MCF 10A (cell line): Measurements from ENCODE around the gene SIX1. TPM values are rescaled to one million over a fixed set of nuclear protein-coding genes. Genes with fewer than 3 reads are reported as not detected.

Source experiments
- BruUV-seq: library from RNA; stranded (reverse); fragments of 400-500 nt; replicated peaks from 2 replicates; lab custom pipeline; 2021; lab: Mats Ljungman, UMichigan
- CTCF ChIA-PET: fragments of 300-600 bp; sonication (Branson Sonifier 250); formaldehyde crosslinking; extraction: SDS; loops from one replicate; lab custom pipeline; 2021; ENCODE audit warnings: antibody characterized with exemption, inconsistent platforms; lab: Yijun Ruan, JAX
- POLR2A ChIA-PET: fragments of 300-600, 350-650 bp; sonication (Branson Sonifier 250); formaldehyde crosslinking; extraction: SDS; loops from one replicate; lab custom pipeline; 2020; ENCODE audit warnings: antibody characterized with exemption, inconsistent platforms; lab: Yijun Ruan, JAX
- DNase-seq: peaks from one replicate; pipeline ENCODE4 v3.0.0-alpha.2; 2018; ENCODE audit not compliant: unreplicated experiment
- H3K27ac Mint-ChIP-seq: one replicate; pipeline ENCODE4 v1.8.0; 2022; ENCODE audit warnings: mild to moderate bottlenecking, low read depth, mixed read lengths; ENCODE audit not compliant: unreplicated experiment
- H3K27me3 Mint-ChIP-seq: one replicate; pipeline ENCODE4 v1.8.0; 2022; ENCODE audit warnings: mixed read lengths; ENCODE audit not compliant: insufficient read depth, unreplicated experiment
- H3K36me3 Mint-ChIP-seq: one replicate; pipeline ENCODE4 v1.8.0; 2022; ENCODE audit warnings: mild to moderate bottlenecking, moderate library complexity, mixed read lengths; ENCODE audit not compliant: insufficient read depth, unreplicated experiment
- H3K4me1 Mint-ChIP-seq: one replicate; pipeline ENCODE4 v1.8.0; 2022; ENCODE audit warnings: mixed read lengths; ENCODE audit not compliant: insufficient read depth, unreplicated experiment
- H3K4me3 Mint-ChIP-seq: one replicate; pipeline ENCODE4 v1.8.0; 2022; ENCODE audit warnings: mild to moderate bottlenecking, moderate library complexity, mixed read lengths; ENCODE audit not compliant: unreplicated experiment
- H3K9me3 Mint-ChIP-seq: one replicate; pipeline ENCODE4 v1.8.0; 2022; ENCODE audit warnings: mixed read lengths; ENCODE audit not compliant: unreplicated experiment
- intact Hi-C: fragments of 100-400 bp; cut with micrococcal nuclease; formaldehyde crosslinking; loops from 2 replicates; pipeline ENCODE4 v1.14.1; 2022
- total RNA-seq: library from RNA; stranded (reverse); gene quantifications from 2 replicates; pipeline ENCODE4 v1.2.3, GENCODE V29; 2022
- TF ChIP-seq, protein P1 (sequence below): fragments of 200-600 bp; IDR thresholded peaks from one replicate; pipeline ENCODE4 v1.8.0; 2022; ENCODE audit warnings: antibody characterized with exemption, mild to moderate bottlenecking; ENCODE audit not compliant: unreplicated experiment

SIX1 gene
- total RNA-seq, 1 experiment from 2014 or later = 0.33 TPM

DNA sequence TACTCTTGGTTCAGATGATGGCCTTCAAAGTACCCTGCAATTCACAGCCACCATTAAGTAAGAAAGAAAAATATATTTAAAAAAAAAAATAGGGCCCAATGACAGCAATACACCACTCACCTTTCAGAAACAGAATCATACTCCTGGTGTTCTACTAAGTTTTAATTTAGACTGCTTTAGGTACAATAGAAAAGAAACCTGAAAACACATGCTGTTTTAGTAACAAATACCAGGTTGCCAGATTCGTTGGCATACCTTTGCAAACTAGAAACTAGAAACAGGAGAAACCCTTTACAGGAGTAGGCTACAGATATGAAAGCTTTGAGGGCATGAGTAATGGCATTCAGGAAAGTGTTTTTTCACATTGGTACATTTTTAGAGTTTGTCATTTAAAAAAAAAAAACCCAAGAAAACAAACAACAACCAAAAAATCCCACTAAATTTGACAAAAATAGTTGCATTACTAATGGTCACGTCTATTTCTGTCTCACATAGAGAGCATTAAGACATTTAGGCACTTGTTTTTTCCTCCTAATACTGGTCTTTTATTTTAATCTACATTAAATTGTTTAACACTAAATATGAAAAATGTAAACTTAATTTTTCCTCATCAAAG, 4.0 kb downstream of the SIX1 start:
- Mint-ChIP-seq H3K4me1 (no peaks in the 10 kb centered on the region), H3K27me3 (no peaks in the 10 kb centered on the region)
- CTCF ChIA-PET = interaction anchor here (1.4 to 1.6 kb wide), 2 partner anchors 19 to 20 kb away, joined by 3 to 4 read pairs; no protein-coding TSS in a partner anchor

DNA sequence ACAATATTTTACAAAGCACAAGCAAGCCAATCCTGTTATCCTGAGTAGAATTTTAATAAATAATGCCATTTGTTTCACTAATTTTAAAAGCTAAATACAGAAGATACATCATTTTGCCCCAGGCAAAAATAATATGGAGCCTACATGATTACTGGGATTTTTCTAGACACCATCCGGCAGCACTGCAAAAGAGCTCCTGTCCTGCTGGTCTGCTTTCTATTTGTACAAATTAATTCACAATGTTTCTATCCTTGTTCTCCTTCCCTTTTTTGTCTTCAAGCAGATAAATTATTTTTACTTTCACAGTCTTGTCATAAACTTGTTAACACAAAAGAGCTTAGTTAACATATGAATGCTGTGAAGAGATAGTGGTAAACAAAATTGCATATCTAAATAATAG, 4.6 kb downstream of the SIX1 start:
- no peaks in the 10 kb centered on the region for H3K36me3 Mint-ChIP-seq
- POLR2A ChIA-PET = no interaction called here
- no peak overlapping the region for H3K4me3 Mint-ChIP-seq
- TF ChIP-seq, protein P1, sequence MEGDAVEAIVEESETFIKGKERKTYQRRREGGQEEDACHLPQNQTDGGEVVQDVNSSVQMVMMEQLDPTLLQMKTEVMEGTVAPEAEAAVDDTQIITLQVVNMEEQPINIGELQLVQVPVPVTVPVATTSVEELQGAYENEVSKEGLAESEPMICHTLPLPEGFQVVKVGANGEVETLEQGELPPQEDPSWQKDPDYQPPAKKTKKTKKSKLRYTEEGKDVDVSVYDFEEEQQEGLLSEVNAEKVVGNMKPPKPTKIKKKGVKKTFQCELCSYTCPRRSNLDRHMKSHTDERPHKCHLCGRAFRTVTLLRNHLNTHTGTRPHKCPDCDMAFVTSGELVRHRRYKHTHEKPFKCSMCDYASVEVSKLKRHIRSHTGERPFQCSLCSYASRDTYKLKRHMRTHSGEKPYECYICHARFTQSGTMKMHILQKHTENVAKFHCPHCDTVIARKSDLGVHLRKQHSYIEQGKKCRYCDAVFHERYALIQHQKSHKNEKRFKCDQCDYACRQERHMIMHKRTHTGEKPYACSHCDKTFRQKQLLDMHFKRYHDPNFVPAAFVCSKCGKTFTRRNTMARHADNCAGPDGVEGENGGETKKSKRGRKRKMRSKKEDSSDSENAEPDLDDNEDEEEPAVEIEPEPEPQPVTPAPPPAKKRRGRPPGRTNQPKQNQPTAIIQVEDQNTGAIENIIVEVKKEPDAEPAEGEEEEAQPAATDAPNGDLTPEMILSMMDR = no peak
- intact Hi-C loops = no loop called here
- H3K4me1 Mint-ChIP-seq = no peaks in the 10 kb centered on the region
- BruUV-seq = no TSS peak
- no peak overlapping the region for H3K27ac Mint-ChIP-seq
- H3K9me3 Mint-ChIP-seq = no peaks in the 10 kb centered on the region
- no peaks in the 10 kb centered on the region for H3K27me3 Mint-ChIP-seq
- DNase-seq = no peak
- CTCF ChIA-PET = interaction anchor here (0.6 to 1.6 kb wide), 5 partner anchors 19 to 546 kb away, joined by 3 to 4 read pairs (median 3); no protein-coding TSS in a partner anchor

More for the DNA sequence above, 4.0 kb downstream of the SIX1 start:
- POLR2A ChIA-PET = no interaction called here
- TF ChIP-seq, protein P1 = no peak
- Mint-ChIP-seq H3K4me3 (no peak overlapping the region), H3K9me3 (no peaks in the 10 kb centered on the region), H3K27ac (no peak overlapping the region), H3K36me3 (no peaks in the 10 kb centered on the region)
- no peak for DNase-seq
- no TSS peak for BruUV-seq
- intact Hi-C loops = no loop called here

DNA sequence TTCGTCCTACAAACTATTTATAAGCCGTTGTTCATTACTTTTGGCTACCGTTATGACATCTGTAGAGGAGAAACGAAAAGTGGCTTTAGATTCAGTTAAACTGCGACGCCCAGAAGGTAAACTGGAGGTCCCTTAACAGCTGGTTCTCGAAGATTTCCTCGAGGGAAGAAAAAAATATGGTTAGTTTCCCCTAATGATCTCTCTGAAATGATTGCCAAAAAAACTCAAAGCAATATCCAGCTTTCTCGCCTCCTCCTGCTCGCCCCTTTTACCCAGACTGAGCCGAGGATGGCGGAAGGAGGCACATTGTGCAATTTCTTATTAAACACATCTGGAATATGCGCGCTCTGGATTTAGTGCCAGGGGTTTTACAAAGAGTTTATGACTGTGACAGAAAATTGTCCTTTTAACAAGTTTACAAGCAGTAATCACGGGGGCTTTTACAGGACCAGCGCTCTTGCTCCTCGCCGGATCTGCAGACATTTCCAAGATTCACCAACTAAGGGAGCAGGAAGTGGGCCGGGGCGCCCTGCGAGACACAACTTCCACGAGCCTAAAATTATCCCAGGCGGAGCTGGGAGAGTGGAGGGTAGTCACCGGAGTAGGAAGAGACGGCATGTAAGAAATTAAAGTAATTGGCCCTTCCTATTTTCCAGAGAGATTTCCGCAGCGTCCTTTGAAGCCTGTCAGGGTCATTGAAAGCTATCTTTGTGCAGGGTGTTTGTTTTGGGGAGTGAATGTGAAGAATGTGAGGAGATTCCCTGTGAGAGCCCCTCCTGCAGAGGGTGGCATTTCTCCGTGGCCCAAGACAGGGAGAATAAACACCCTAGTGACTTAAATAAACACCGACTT, 5.6 kb downstream of the SIX1 start:
- H3K27ac Mint-ChIP-seq = no peak overlapping the region
- BruUV-seq = no TSS peak
- intact Hi-C loops = no loop called here
- POLR2A ChIA-PET = no interaction called here
- no peak overlapping the region for H3K4me3 Mint-ChIP-seq
- no peak for DNase-seq
- H3K27me3 Mint-ChIP-seq = no peaks in the 10 kb centered on the region
- H3K9me3 Mint-ChIP-seq = no peaks in the 10 kb centered on the region
- no peaks in the 10 kb centered on the region for H3K36me3 Mint-ChIP-seq
- TF ChIP-seq, protein P1 = no peak
- CTCF ChIA-PET = interaction anchor here (0.6 to 1.4 kb wide), 6 partner anchors 18 to 547 kb away, joined by 3 to 7 read pairs (median 3); no protein-coding TSS in a partner anchor
- H3K4me1 Mint-ChIP-seq = no peaks in the 10 kb centered on the region

DNA sequence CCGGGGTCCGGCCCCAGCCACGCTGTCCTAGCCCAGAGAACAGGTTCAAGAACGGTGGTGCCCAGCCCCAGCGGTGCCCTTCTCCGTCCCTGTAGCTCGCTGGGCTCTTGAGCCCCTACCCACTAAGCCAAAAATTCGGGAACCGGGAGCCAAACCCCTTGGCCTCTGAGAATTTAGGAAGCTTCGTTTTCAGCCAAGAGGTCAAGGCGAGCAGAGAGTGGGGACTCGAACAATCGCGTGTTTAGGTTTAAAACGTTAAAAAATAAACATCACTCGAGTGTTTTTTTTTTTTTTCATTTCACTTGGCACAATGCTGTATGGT, 6.2 kb downstream of the SIX1 start:
- intact Hi-C loops = no loop called here
- no peak overlapping the region for H3K4me3 Mint-ChIP-seq
- ChIA-PET CTCF (interaction anchor here (0.6 kb wide), 1 partner anchor 383 kb away, joined by 4 read pairs; no protein-coding TSS in a partner anchor), POLR2A (no interaction called here)
- no peaks in the 10 kb centered on the region for H3K36me3 Mint-ChIP-seq
- TF ChIP-seq, protein P1 = no peak
- no peak overlapping the region for H3K27ac Mint-ChIP-seq
- DNase-seq = no peak
- H3K9me3 Mint-ChIP-seq = no peaks in the 10 kb centered on the region
- BruUV-seq = no TSS peak
- no peaks in the 10 kb centered on the region for H3K4me1 Mint-ChIP-seq
- no peaks in the 10 kb centered on the region for H3K27me3 Mint-ChIP-seq
